Stimulated activated CD4-positive, alpha-beta T cell treated with anti-CD3 and anti-CD28 coated beads, TNF-alpha, amount 100 ng/mL, for 1 hour (primary cell): ENCODE measurements around the gene SLX4IP.
"Not testable (repeated sequence)": the region's sequence is repeated elsewhere in the genome, so short reads cannot be mapped to it uniquely, and the experiment has no call there.

ENCODE experiments used
- DNase-seq, 3 donors: peaks; one replicate each; pipeline ENCODE4 v3.0.0-alpha.2; 2020; ENCODE audit warnings: low read depth in 3 of 3, low spot score in 1 of 3

SLX4IP gene

DNA sequence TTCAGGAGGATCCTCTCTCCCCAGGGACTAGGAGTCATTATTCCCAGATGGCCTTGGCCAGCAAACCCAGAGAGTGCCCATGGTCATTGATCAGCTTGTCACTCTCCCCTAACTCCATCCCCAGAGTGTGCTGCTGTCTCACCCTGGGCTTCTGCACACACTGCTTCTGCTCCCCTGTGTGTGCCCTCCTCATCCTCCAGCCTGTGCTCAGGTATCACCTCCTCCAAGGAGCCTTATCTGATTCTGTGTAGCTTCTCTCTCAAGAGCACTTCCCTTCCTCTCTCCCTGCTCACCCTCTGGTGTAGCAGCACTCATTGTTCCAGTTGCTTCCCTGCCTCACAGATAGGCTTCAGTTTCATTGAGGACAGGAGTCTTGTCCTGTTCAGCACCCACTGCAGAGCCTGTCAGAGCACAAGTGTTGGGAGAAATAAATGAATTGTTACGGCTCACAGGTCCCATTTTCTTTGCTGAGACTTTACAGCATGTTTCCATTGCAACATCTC is 136.3 kb downstream of the SLX4IP start:
- no peak for DNase-seq

DNA sequence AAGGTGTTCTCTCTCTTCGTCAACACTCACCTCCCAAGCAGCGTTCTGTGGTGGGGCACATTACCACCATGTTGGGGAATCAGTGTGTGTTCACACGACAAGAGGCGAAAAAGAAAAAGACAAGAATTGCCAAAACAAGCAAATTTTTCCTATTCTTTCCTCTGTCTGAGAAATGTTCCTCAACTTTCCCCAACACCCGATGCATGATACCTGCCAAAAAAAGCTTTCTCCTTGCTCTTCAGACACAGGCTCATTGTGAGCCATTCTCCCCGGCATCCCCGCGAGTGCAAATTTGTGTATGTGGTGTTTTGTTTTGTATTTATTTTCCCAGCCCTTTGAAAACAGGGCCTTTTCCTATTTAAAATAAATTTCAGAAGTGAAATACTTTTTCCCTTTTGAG is 137.7 kb downstream of the SLX4IP start:
- DNase-seq, result no peak

DNA sequence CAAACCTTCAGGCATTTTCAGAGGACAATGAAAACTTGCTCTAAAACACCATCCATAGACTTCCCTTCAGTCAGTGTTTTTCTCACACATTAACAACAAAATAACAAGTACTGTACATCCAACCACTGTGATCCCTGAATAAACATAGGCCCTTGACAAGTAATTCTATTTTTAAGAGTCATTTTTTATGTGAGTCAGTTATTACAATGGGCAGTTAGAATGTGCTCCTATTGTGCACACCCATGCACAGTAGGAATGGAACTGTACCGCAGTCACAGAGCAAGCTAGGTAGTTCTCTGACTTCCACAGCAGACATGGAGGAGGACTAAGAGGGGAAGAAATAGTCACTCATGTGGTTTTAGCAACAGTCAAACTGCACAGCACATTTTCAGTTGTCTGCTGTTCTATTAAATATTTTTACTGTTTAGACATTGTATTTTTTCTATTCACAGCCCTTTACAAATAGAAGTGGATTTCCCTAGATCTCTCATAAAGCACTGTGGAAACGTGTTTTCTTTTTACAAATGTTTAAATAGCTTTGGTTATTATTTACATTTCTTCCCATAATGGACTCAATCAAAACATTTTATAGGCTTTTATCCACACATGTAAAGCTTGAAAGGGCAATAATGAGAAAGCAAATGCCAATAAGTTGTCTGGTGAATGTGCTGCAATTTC is 138.3 kb downstream of the SLX4IP start:
- no peak for DNase-seq

DNA sequence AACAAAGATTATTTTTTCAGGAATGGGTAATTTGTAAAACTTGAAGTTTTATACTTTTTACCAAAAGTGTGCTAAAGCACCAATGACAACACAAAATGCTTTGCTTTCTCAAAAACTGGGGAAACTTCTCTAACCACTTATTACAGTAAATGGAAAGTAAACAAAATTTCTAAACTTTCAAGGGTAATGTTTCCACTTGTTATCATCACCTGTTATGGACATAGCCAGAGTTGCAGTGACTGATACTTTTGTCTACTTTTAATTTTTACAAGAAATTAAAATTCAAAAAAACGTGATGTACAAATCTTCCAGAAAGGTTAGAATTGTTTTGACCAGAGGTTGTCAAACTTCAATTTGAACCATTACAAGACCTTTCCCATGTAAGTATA is 138.8 kb downstream of the SLX4IP start:
- no peak for DNase-seq

DNA sequence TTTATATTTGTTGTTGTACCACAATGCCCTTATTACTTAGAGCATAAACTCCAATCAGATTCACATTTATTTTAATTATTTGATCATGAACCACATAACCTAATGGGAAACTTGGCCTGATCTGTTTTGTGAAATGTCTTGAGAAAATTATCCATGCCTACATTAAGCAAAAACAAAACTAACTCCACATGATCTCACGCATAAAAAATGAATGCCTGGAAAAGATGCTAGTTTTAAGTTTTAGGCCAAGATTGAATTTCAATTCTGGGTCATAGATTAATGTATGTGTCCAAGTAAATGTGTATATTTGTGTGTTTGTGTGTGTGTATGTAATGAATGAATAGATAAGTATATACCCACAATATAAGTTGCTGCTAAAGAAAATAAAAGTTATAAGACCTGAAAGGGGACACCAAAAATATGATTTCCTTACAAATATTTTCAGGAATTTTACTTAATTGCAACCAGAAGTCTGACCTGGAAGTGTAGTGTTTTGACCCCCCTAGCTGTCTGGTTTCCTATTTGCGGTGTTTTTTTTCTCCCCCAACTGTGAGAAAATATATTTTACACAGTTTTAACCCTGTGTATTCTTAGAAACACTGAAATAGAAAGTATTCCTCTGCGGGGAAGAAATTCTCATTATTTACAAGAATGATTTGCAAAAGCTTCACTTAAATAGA is 141.4 kb downstream of the SLX4IP start:
- no peak for DNase-seq

DNA sequence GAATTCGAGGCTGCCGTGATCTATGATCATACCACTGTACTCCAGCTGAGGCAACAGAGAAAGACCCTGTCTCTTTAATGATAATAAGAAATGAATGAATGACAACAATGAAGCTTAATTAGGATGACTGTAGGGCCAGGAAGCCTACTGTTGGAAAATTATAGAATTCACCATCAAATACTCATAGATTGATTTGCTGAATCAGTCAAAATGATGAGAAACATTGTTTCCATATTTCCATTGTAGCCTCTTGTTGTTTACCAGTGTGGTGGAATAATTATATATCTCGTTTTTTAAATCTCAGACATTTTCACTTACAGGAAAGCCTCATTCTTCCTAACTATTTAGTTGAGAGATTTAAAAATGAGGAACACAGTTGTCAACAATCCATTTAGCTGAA is 142.5 kb downstream of the SLX4IP start:
- no peak for DNase-seq

DNA sequence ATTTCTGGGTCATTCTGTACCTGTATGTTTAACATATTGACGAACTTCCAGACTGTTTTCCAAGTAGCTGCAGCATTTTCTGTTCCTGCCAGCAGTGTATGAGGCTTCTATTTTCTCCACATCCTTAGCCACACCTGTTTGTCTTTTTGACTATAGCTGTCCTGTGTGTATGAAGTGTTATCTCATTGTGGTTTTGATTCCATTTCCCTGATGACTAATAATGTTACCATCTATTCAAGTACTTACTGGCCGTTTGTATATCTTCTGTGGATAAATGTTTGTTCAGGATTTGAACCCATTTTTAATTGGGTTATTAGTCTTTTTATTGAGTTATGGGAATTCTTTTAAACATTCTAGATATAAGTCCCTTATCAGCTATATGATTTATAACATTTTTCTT is 143.5 kb downstream of the SLX4IP start:
- no peak for DNase-seq

DNA sequence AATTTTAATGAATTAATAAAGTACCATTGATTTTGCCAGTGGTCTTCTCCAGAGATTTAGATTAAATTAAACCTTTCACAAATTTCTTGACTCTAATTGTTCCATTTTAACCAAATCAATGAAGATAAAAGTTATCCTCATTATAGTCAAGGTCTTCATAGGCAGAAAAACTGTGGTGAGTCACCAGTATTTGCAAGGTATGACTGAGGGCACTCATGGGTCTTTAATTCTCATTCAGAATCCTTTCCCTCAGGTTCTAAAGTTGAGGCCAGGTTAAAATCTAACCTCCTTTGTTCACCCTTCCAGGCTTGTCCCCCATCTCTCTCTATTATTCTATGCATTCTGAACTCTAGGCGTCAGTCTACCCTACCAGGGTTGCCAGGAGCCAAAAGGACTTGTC is 144.8 kb downstream of the SLX4IP start:
- DNase-seq, result no peak

DNA sequence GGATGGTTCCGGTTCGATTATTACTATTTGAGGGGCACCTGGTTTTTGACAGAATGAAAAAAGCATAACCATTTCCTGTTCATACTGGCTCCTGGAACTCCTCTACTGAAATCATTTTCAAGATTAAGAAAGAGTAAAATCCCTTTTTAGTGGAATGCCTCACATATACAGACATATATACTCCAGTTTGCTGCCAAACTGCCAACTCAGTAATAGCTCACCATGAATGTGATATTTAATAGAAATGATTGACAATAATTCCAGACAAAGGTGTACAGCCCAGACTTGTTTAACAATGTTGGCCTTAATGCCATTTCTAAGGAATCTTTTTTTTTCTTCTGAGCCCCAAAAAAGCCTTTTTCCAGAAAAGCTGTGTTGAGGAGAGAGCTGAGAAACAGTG is 145.6 kb downstream of the SLX4IP start:
- no peak for DNase-seq

DNA sequence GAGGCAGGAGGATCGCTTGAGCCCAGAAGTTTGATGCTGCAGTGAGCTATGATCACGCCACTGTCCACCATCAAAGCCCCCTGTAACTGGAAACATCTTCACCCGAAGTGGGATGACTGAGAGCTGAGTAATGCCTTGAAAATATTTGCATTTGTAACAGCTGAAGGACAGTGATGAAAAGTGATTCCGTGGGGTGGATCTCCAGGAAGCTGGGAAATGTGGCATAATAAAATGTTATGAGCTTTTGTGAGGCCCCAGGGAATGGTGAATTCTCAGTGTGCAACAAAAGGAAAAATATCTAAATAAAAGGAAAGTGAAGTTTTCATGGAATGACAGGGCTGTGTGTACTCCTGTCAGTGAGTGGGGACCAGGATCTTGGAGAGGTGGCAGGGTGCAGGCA is 146.7 kb downstream of the SLX4IP start:
- no peak for DNase-seq

DNA sequence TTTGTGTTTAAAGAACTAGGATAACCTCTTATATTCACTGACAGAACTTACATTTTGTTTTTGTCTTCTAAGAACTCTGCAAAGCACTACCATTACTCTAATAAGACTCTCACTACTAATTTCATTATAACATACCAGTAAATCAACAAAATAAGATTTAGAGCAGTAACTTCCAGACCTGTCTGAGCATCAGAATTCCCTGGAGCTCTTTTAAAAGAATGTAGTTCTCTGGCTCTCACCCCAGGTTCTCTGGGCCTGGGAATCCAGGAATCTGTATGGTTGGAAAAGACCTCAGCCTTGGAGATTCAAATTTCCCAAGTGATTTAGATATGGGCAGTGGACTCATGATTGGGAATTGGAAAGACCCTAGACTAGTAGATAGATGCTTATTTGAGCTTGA is 149.3 kb downstream of the SLX4IP start:
- no peak for DNase-seq

DNA sequence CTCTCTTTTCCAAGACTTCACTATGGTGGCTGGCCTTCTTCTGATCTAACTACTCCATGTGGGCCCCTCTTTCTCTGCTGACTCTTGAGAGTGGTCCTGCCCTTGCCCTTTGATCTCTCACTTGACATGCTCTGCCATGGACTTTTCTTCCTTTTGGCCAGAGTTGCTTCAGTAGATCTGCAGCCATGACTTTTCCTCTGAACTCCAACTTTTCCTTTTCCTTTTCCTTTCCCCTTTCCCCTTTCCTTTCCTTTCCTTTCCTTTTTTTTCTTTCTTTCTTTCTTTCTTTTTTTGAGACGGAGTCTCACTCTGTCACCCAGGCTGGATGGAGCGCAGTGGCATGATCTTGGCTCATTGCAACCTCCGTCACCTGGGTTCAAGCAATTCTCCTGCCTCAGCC is 150.2 kb downstream of the SLX4IP start:
- DNase-seq, result no peak

DNA sequence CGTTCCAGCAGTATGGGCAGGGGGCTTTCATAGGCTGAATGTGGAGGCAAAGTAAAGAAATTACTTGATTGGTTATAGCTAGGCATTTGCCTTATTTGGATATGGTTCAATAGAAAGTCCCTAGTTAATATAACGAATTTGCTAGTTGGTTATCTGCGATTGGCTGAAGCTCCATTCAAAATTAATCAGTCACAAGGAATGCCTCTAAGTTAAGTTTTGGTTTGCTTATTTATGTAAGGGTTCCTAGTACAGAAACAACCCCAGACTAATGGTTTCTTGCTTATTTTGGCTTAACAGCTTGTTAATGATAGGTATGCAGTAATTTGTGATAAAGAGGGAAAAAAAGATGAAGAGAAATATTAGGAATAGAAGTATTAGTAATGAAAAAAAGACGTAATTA is 151.2 kb downstream of the SLX4IP start:
- DNase-seq, result no peak

DNA sequence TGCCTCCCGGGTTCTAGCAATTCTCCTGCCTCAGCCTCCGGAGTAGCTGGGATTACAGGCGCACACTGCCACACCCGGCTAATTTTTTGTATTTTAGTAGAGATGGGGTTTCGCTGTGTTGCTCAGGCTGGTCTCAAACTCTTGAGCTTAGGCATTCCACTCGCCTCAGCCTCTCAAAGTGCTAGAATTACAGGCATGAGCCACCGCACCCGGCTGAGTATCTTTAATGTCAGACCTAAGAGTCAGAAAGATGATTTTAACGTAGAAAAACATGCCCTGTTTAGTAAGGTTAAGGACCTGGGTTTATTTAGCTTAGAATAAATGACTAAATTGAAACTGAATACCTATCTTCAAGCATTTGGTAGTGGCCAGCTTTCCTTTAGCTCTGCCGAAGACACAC is 155.3 kb downstream of the SLX4IP start:
- not testable (repeated sequence) for DNase-seq

DNA sequence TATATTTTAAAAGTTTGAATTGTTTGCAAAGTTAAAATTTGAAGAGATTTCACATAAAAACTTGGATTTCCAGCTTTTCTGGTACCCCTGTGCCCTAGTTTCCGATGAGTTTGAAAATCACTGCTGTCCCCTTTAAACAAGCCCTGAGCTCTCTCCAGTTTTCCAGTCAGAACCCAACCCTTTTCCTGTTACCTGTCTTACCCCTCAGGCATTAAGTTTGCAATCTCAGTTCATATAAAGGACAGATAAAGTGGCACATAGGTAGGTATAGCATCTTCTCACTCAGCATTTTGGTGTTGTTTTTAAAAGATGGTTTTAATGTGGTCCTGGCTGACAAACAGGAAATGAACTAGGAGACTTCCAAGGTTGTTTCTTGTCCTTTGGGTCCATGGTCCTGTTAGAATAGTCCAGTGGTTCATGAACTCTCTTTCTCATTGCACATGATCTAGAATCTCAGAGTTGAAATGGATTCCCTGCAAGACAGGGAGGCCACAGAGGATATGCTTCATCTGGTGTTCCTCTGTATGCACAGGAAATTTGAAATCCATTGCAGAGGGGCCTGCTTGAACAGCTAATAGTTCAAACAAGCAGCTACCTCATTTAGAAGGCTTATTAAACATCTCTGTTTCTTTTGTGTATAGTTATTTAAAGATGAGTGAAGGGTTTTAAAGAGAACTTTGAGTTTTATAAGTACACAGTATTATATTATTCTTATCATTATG is 156.0 kb downstream of the SLX4IP start:
- no peak for DNase-seq

DNA sequence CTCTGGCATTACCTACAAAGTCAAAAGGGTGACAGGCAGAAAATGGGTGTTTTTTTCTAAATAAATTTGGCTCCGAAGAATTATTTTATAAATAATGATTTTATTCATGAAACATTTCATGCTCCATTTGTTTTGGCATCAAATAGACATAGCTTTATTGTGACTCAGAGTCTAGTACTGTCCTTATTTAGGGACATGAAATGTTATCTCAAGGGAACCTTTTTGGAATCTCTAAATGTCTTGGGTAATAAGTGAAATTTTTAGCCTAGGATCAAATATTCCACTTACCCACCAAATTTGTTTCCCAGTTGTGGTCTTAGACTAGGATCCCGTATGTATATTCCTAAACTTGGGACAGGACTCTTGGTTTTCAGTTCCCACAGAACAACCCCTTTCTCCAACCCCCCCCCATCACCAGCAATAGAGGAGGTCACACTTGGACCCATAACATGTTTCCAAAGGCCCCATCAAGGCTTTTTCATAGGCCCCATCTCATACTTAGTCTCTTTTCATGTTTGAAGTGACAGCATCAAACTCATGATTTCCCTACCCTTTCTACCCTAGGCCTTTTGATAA is 156.9 kb downstream of the SLX4IP start:
- no peak for DNase-seq

DNA sequence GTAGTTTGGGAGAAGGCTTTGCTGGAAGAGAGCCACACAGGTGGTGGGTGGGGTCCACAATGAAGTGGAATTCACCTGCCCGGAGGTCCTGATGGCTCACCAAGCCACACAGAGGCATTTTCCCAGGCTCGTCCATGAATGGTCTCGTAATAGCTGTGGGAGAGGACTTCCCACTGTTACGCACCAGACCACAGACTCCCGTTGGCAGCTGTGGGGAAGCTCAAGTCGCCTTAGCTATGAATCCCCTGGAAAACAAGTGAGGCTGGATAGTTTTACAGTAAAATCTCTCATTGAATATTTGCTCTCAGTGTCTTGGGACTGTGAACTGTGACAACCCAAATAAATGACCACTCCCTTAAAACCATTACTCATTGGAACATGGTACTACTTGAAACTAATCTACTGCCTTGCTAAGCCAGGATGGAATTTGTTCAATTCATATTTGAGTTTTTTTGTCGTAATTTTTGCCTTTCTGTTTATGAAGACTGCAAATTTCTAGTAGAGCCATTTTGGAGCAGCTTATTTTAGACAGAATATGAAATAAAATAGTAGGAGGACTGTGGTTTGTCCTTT is 159.3 kb downstream of the SLX4IP start:
- DNase-seq, result no peak

DNA sequence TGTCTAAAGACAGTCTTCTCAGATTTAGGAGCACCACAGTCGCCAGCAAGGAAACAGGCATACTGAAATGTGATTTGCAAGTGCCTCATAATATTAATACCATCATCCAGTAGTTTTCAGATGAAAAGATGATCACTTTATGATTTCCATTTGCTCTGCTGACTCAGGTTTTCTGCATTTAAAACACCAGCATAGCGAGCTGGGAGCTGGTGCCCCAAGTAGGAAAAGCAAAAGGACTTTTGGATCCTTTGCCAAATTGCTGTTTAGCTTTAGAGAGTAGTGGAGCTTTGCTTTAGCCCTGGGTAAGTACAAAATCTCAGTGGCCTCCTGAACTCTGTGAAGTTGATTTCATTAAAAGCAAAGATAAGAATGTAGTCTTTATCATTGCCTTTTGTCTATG is 160.2 kb downstream of the SLX4IP start:
- no peak for DNase-seq

DNA sequence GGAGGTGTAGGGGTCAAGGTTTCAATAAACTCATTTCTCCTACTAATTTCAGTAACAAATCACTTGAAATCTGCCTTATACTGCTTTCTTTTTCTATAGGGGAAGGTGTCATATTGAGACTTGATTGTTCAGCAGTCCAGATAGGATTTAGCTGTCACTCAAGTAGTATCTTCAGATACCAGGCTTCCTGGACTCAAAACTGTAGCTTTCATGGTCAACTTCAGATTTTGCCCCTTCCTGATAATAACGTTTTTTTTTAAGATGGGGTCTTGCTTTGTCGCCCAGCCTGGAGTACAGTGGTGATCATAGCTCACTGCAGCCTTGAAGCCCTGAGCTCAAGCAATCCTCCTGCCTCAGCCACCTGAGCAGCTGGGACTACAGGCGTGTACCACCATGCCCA is 160.9 kb downstream of the SLX4IP start:
- DNase-seq, result no peak

DNA sequence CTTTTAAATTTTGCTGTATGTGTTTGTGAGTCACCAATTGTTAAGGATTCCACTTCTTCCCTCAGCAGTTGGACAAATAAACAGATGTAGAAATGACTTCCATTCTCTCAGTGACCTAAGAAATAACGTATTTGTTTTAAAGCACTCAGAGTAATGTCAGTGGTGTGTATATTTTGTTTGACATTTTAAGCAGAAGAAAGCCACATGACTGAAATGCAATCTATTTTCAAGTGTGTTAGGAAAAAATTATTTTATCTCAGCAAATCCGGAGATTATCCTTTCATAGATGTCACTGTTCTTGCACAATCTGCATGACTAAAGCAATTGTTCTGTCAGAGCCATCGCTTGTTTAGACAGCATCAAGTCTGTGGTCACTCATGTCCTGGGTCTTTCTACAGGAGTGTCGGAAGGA is 161.6 kb downstream of the SLX4IP start:
- no peak for DNase-seq

DNA sequence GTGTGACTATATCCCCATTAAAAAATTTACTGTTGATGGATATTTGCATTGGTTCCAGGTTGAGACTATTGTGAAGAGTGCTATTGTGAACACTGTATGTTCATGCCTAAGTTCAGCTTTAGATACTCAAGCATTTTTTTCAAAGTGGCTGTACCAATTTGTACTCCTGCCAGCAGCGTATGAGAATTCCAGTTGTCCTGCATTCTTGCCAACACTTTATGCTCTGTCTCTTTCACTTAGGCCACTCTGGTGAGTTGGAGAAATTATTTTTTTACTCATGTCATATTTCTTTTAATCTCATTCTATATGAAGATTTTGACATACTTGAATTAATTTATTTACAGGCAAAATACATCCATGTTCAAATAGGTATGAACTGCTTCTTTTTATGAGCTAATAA is 162.5 kb downstream of the SLX4IP start:
- DNase-seq, result no peak
